HS-27A (cell line): Measurements from ENCODE around the gene C1orf115.
"Not testable (repeated sequence)": the region's sequence is repeated elsewhere in the genome, so short reads cannot be mapped to it uniquely, and the experiment has no call there.

ENCODE experiments used
- DNase-seq: peaks from one replicate; pipeline ENCODE4 v3.0.0-alpha.2; 2012; ENCODE audit warnings: low read depth, missing footprints

C1orf115 gene

GRCh38 chr1:220690140-220691052, at the start of gene C1orf115:
TSS of gene C1orf115 (plus strand) at chr1:220690363. CDS start at chr1:220690403, 40 bp downstream.
- no peak for DNase-seq

GRCh38 chr1:220642285-220642684, 47.9 kb upstream of the C1orf115 start:
- DNase-seq: no peak

DNA sequence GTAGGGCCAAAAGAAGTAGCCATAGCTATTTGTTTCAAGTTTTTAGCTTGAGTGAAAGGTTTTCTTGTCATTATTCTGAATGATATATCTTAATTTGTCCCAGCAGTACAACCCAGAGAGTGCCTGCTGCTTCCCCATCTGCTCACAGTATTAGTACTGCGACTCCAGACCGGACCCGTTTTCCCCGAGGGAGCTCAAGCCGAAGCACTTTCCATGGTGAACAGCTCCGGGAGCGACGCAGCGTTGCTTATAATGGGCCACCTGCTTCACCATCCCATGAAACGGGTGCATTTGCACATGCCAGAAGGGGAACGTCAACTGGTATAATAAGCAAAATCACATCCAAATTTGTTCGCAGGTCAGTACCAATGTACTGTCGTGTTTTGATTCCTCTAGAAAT, 37.2 kb upstream of the C1orf115 start:
- DNase-seq: no peak

GRCh38 chr1:220655509-220655908, 34.7 kb upstream of the C1orf115 start:
- no peak for DNase-seq

DNA sequence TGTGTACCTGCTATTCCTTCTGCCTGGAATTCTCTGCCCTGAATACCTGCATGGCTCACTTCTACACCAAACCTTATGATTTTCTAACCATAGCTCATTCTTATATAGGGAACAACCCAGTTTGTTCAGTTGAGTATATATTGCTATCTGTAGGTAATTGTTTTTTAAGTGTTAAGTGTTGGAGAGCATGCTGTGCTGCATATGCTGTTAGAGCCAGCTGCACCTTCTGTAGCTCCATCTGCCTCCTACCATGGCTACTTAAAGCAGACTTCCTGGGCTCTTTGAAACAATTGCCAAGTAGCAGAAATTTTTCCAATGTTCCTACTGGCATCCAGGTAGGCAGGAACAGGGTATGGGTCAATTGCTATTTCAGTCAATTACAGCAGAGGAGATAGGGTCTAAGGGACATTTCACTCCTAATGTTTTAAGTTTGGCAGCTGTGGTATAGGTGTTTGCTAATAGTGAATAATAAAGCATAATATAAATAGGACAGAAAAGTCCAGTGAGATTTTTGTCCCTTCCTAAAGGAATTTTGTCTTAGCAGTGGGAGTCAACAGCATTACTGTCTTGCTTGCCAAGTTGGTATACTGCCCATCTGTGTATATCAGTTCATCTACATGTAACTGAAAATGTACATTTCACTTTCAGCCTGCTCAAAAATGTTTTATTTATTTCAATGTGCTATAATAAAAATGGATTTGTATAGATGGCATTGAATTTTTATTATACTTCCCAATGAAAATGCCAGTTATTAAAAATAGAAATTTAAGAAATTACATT, 34.0 kb upstream of the C1orf115 start:
- DNase-seq: no peak

- no peak for DNase-seq
Measured at GRCh38 chr1:220666349-220666748, 23.8 kb upstream of the C1orf115 start.

- no peak for DNase-seq
Measured at GRCh38 chr1:220669005-220669404, 21.2 kb upstream of the C1orf115 start.

DNA sequence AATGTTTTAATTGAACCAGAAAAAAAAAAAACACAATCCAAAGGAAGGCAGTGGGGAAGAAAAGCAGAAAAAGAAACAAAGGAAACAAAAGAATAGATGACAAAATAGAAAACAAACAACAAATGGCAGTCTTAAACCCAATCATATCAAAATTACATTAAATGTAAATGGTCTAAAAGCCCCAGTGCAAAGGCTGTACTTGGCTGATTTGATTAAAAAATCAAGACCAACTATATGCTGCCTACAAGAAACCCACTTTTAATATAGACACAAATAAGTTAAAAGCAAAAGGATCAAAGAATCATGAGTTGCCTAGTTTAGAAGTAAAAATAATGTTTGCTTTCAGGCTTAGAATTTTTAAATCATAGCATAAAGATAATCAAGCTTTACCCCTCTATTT, 19.8 kb upstream of the C1orf115 start:
- DNase-seq: no peak

- DNase-seq: no peak
Measured at GRCh38 chr1:220673921-220674320, 16.2 kb upstream of the C1orf115 start.

DNA sequence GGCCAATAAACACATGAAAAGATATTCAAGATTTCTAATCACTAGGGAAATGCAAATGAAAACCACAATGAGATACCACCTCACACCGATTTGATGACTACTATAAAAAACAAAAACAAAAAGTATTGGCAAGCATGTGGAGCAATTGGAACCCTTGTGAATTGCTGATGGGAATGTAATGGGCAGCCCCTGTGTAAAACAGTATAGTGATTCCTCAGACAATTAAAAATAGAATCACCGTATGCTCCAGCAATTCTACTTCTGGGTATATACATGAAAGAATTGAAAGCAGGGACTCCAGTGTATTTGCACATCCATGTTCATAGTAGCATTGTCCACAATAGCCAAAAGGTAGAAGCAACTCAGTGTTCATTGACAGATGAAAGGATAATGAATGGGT, 12.9 kb upstream of the C1orf115 start:
- DNase-seq: no peak

- peak; percentile 3 for DNase-seq
Measured at GRCh38 chr1:220680085-220680687, 10.0 kb upstream of the C1orf115 start.

- no peak for DNase-seq
Measured at GRCh38 chr1:220681220-220681880, 8.8 kb upstream of the C1orf115 start.

DNA sequence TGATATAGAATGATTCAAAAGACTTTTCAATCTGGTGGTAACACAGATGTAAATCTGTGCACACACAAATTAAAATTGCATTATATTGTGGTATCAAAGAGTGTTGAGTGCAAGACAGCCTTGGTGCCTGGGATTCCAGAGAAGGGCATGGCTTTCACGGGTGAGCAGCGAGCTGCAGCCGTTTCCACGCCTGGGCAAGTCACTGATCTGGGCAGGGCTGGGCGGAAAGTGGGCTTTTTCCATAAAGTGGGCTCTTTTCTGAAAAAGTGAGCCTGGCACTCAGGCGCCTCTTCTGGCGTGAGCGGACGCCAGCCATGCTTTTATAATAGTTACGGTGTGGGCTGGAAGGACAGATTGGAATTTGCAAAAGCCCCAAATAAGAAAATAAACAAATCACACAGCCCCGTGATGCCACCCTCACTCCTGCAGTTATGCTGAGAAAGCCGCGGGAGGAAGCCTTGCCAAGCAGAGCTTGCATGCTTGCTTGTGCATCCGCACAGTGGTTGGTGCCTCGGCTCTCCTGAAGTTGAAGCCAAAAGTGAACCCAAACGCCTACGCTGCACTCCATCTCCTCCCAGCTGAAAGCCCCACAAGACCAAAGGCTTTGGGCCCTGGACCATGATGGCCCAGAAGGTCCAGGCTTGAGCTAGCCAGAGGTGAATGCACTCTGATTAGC, 7.1 kb upstream of the C1orf115 start:
- no peak for DNase-seq

DNA sequence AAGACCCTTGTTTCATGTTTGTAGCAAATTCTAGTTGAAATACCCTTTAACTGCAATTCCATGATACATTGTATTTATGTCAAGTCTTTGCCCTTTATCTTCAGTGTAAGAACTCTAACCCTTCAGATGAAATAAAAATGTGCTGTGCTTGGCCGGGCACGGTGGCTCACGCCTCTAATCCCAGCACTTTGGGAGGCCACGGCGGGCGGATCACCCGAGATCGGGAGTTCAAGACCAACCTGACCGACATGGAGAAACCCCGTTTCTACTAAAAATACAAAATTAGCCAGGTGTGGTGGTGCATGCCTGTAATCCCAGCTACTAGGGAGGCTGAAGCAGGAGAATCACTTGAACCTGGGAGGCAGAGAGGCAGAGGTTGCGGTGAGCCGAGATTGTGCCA, 6.4 kb upstream of the C1orf115 start:
- not testable (repeated sequence) for DNase-seq

GRCh38 chr1:220684890-220685289, 5.3 kb upstream of the C1orf115 start:
- DNase-seq: no peak

- no peak for DNase-seq
Measured at GRCh38 chr1:220685879-220686278, 4.3 kb upstream of the C1orf115 start.

GRCh38 chr1:220687809-220688208, 2.4 kb upstream of the C1orf115 start:
- DNase-seq: no peak

DNA sequence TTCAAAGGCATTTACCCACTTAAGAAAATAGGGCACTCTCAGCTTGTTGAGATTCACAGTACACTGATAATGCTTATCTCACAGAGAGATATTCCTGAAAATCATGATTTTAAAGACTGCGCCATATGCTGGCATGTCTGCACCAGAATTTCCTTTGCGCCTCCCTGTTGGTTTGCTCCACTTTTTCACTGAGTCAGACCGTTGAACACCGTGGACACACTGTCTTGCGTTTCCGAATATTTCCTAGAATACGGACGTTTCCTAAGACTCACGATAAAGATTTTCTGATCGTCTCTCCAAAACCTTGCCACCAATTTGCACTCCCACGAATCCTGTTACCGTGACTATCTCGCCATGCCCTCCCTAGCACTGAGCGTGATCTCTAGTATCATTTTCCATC, 497 bp upstream of the C1orf115 start:
- DNase-seq: no peak

DNA sequence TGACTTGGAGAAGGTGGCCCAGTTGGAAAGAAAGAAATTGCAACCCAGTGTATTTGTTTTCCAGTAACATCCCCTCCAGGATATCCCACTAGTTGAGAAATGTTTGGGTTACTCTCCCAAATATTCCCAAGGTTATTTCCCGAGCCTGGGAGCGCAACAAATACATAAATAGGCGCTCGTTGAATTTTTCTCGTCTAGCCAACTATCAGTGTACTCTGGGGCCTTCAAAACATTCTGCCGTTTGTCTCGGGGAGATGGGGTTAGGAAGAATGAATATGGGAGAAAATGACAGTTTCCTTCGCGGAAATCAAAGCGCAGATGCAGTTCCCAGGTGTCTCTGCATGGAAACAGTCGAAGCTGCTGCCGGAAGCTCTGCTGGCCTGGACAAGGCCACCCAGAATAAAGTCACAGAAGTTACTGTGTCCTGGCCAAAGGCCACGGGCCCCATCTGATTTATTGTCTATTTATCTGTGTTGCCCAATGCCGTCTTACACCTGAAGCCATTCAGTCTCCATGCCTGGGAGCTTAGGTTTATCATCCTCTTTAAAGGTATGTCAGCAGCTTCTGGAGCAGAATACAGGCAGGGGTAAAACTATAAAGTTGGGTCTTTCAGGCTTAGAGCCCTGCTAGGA, 1.0 kb downstream of the C1orf115 start:
- no peak for DNase-seq

DNA sequence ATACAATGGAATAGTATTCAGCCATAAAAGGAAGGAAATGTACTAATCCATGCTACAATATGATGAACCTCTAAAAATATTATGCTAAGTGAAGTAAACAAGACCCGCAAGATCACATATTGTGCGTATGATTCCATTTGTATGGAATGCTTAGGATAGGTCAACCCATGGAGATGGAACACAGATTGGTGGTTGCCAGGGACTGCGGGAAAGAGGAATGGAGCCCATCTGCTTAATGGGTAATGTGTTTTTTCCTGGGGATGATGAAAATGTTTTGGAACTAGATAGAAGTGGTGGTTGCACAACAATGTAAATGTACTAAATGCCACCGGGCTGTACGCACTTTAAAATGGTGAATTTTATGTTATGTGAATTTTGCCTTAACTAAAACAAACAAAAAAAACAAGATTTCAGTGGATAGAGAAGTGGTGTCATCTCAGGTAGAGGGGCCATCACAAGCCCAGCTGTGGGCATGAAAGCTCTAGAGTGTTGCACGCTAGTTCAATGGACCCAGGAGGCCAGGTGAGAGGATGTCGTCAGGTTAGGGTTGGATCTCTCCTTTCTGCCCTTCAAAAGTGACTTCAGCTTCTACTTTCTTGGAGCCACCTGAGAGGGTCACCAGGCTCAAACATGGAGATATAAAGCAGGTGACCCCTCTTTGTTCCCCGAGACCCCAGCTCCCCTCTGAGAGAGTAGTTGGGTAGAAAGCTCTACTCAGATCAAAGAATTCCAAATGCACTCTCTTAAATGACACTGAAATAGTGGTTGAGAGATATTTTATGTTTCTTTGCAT, 2.5 kb downstream of the C1orf115 start:
- no peak for DNase-seq
